Adipocyte (in vitro differentiated cells): ENCODE results near the gene CYP46A1.
"Not testable (repeated sequence)": the region's sequence is repeated elsewhere in the genome, so short reads cannot be mapped to it uniquely, and the experiment has no call there.

Source experiments
- DNase-seq: peaks from one replicate; pipeline ENCODE4 v3.0.0-alpha.2; 2015; ENCODE audit warnings: low read depth
- H3K27me3 ChIP-seq: replicated peaks from 2 replicates; pipeline ENCODE4 v1.7.0; 2013; ENCODE audit warnings: mild to moderate bottlenecking, low read length, moderate library complexity; ENCODE audit not compliant: control insufficient read depth, insufficient read depth
- H3K36me3 ChIP-seq: 2 replicates; pipeline ENCODE4 v1.7.0; 2013; ENCODE audit warnings: low read length, mild to moderate bottlenecking, moderate library complexity; ENCODE audit not compliant: control insufficient read depth, insufficient read depth, severe bottlenecking
- H3K4me1 ChIP-seq: 2 replicates; pipeline ENCODE4 v1.7.0; 2013; ENCODE audit warnings: mild to moderate bottlenecking, low read length, moderate library complexity; ENCODE audit not compliant: control insufficient read depth, insufficient read depth
- H3K4me3 ChIP-seq: 2 replicates; pipeline ENCODE4 v1.7.0; 2013; ENCODE audit warnings: mild to moderate bottlenecking, low read length, moderate library complexity
- H3K9ac ChIP-seq: 2 replicates; pipeline ENCODE4 v1.7.0; 2013; ENCODE audit warnings: mild to moderate bottlenecking, low read length, moderate library complexity
- H3K9me3 ChIP-seq: 2 replicates; pipeline ENCODE4 v1.7.0; 2013; ENCODE audit warnings: mild to moderate bottlenecking, low read length, moderate library complexity; ENCODE audit not compliant: control insufficient read depth

CYP46A1 gene

GRCh38 chr14:99658218-99658845 lies 25.8 kb upstream of the CYP46A1 start:
- no peak for DNase-seq
- Histone ChIP-seq H3K4me1 (peaks cover 14% of the 10 kb centered on the region), H3K36me3 (no peaks in the 10 kb centered on the region), H3K9me3 (no peaks in the 10 kb centered on the region), H3K27me3 (peaks cover 10% of the 10 kb centered on the region), H3K4me3 (no peak overlapping the region), H3K9ac (no peak overlapping the region)

DNA sequence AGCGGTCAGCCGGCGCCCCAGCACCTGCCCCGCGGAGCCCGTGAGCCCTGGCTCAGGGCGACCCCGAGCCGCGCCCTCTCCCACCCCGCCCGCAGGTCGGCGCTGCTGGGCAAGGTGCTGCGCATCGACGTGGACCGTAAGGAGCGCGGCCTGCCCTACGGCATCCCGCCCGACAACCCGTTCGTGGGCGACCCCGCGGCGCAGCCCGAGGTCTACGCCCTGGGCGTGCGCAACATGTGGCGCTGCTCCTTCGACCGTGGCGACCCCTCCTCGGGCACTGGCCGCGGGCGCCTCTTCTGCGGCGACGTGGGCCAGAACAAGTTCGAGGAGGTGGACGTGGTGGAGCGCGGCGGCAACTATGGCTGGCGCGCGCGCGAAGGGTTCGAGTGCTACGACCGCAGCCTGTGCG lies 24.8 kb upstream of the CYP46A1 start:
- H3K27me3 ChIP-seq = peaks cover 10% of the 10 kb centered on the region
- no peak for DNase-seq
- H3K36me3 ChIP-seq = no peaks in the 10 kb centered on the region
- no peaks in the 10 kb centered on the region for H3K9me3 ChIP-seq
- no peak overlapping the region for H3K9ac ChIP-seq
- H3K4me1 ChIP-seq = peaks cover 13% of the 10 kb centered on the region
- H3K4me3 ChIP-seq = no peak overlapping the region

DNA sequence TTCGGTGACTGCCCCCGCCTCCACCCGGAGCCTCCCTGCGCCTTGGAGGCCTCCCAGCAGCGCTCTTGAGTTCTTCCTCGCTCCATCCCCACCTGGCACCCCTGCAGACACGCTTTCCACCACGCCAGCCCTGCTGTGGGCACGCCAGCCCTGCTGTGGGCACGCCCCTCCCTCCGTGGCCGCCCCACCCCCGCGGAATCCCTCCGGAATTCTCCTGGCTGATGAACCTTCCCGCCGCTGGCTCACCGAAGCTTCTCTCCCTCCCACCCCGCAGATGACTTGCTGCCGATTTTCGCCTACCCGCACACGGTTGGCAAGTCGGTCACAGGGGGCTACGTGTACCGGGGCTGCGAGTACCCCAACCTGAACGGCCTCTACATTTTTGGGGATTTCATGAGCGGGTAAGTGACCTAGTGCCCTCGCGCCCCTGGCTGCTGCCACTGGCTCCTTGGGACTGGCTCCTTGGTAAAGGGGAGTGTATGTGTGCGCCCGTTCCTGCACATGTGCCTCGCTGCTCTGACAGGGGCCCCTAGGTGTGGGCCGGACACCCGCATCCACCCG lies 24.0 kb upstream of the CYP46A1 start:
- DNase-seq = no peak

GRCh38 chr14:99660794-99661193 lies 23.3 kb upstream of the CYP46A1 start:
- H3K9me3 ChIP-seq = no peaks in the 10 kb centered on the region
- peaks cover 2% of the 10 kb centered on the region for H3K4me1 ChIP-seq
- peaks cover 10% of the 10 kb centered on the region for H3K27me3 ChIP-seq
- no peak overlapping the region for H3K4me3 ChIP-seq
- no peaks in the 10 kb centered on the region for H3K36me3 ChIP-seq
- no peak overlapping the region for H3K9ac ChIP-seq
- no peak for DNase-seq

More for the DNA sequence above, 24.0 kb upstream of the CYP46A1 start:
- no peaks in the 10 kb centered on the region for H3K9me3 ChIP-seq
- peaks cover 9% of the 10 kb centered on the region for H3K4me1 ChIP-seq
- no peak overlapping the region for H3K9ac ChIP-seq
- H3K36me3 ChIP-seq = no peaks in the 10 kb centered on the region
- H3K27me3 ChIP-seq = peaks cover 10% of the 10 kb centered on the region
- H3K4me3 ChIP-seq = no peak overlapping the region

DNA sequence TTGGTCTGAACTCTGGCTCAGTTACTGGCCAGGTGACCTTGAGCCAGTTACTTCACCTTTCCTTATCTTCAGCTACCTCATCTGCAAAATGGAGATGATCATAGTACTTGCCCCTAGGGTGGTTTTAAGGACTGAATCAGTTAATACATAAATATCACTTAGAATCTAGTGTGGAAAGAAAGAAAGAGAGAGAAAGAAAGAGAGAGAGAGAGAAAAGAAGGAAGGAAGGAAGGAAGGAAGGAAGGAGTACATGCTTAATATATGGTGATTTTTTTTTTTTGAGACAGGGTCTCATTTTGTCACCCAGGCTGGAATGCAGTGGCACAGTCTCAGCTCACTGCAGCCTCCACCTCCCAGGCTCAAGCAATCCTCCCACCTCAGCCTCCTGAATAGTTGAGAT lies 22.9 kb upstream of the CYP46A1 start:
- not testable (repeated sequence) for H3K9me3 ChIP-seq, H3K4me3 ChIP-seq, DNase-seq, H3K9ac ChIP-seq, H3K36me3 ChIP-seq, H3K4me1 ChIP-seq
- H3K27me3 ChIP-seq = peaks cover 10% of the 10 kb centered on the region

- no peak overlapping the region for H3K4me3 ChIP-seq
Observed at GRCh38 chr14:99662846-99663245, 21.3 kb upstream of the CYP46A1 start.

DNA sequence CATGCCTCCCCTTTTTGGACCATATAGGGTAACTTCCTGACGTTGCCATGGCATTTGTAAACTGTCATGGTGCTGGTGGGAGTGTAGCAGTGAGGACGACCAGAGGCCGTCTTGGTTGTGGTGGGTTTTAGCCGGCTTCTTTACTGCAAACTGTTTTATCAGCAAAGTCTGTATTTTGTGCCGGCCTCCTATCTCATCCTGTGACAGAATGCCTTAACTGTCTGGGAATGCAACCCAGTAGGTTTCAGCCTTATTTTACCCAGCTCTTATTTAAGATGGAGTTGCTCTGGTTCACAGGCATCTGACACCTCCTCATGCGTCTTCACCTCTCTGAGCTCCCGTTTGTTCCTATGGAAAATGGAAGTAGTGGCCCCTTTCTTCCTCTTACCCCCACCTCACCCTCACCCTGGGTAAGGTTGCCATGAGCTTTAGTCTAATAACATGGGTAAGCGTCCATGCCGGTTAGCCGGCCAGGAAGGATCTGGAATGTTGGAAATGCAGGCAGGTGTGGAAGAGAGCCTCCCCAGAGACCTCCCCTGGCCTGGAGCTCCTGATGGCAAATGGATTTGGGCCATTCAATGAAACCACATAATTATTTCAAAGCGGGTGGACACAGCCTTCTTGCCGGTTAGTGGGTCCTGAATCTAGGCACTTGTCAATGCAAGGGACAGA lies 20.6 kb upstream of the CYP46A1 start:
- Histone ChIP-seq H3K9me3 (no peaks in the 10 kb centered on the region), H3K36me3 (no peaks in the 10 kb centered on the region), H3K4me3 (no peak overlapping the region), H3K9ac (no peak overlapping the region), H3K27me3 (peaks cover 5% of the 10 kb centered on the region), H3K4me1 (no peaks in the 10 kb centered on the region)
- no peak for DNase-seq

More at GRCh38 chr14:99662846-99663245, 21.3 kb upstream of the CYP46A1 start:
- Histone ChIP-seq H3K9ac (no peak overlapping the region), H3K27me3 (peaks cover 10% of the 10 kb centered on the region), H3K4me1 (no peaks in the 10 kb centered on the region), H3K9me3 (no peaks in the 10 kb centered on the region), H3K36me3 (no peaks in the 10 kb centered on the region)
- no peak for DNase-seq

- no peaks in the 10 kb centered on the region for H3K36me3 ChIP-seq
- H3K4me1 ChIP-seq = no peaks in the 10 kb centered on the region
- no peaks in the 10 kb centered on the region for H3K27me3 ChIP-seq
- no peak overlapping the region for H3K9ac ChIP-seq
- no peak overlapping the region for H3K4me3 ChIP-seq
- no peaks in the 10 kb centered on the region for H3K9me3 ChIP-seq
- no peak for DNase-seq
Observed at GRCh38 chr14:99664058-99664936, 19.8 kb upstream of the CYP46A1 start.

GRCh38 chr14:99664937-99665273 lies 19.2 kb upstream of the CYP46A1 start:
- Histone ChIP-seq H3K9ac (no peak overlapping the region), H3K27me3 (no peaks in the 10 kb centered on the region), H3K9me3 (no peaks in the 10 kb centered on the region), H3K36me3 (no peaks in the 10 kb centered on the region), H3K4me3 (no peak overlapping the region), H3K4me1 (no peaks in the 10 kb centered on the region)
- no peak for DNase-seq

GRCh38 chr14:99666533-99666932 lies 17.6 kb upstream of the CYP46A1 start:
- Histone ChIP-seq H3K4me1 (peaks cover 13% of the 10 kb centered on the region), H3K4me3 (no peak overlapping the region), H3K9me3 (no peaks in the 10 kb centered on the region), H3K36me3 (no peaks in the 10 kb centered on the region), H3K9ac (no peak overlapping the region), H3K27me3 (no peaks in the 10 kb centered on the region)
- no peak for DNase-seq

GRCh38 chr14:99667045-99667444 lies 17.1 kb upstream of the CYP46A1 start:
- no peak for DNase-seq
- Histone ChIP-seq H3K4me1 (peaks cover 14% of the 10 kb centered on the region), H3K4me3 (no peak overlapping the region)

More at GRCh38 chr14:99667045-99667444, 17.1 kb upstream of the CYP46A1 start:
- H3K9me3 ChIP-seq = no peaks in the 10 kb centered on the region
- no peak overlapping the region for H3K9ac ChIP-seq
- no peaks in the 10 kb centered on the region for H3K36me3 ChIP-seq
- no peaks in the 10 kb centered on the region for H3K27me3 ChIP-seq
